Prostate gland (tissue), 2 donors: Measurements from ENCODE around the gene ACOX3. TPM values are rescaled to one million over a fixed set of nuclear protein-coding genes. Genes with fewer than 3 reads are reported as not detected.
A peak's percentile ranks its signal among the peaks of the same experiment; 100 is the strongest.

Source experiments
- DNase-seq: peaks from one replicate; pipeline ENCODE4 v3.0.0-alpha.2; 2019; ENCODE audit warnings: low spot score
- H3K27ac ChIP-seq, 2 donors: fragments of 200-600 bp; sonication (generic); 2 replicates each; pipeline ENCODE4 v1.5.1; 2017 to 2019
- H3K27me3 ChIP-seq: fragments of 200-600 bp; sonication (generic); replicated peaks from 2 replicates; pipeline ENCODE4 v1.5.1; 2019; ENCODE audit not compliant: insufficient read depth
- H3K36me3 ChIP-seq, 2 donors: fragments of 200-600 bp; sonication (generic); 1 replicate in 1 of 2; 2 replicates in 1 of 2; pipeline versions ENCODE4 v1.5.1 to v1.8.1; 2017 to 2019
- H3K4me1 ChIP-seq: fragments of 200-600 bp; sonication (generic); replicated peaks from 2 replicates; pipeline ENCODE4 v1.5.1; 2019
- H3K4me3 ChIP-seq, 2 donors: fragments of 200-600 bp; sonication (generic); 2 replicates each; pipeline ENCODE4 v1.5.1; 2017 to 2019
- H3K9me3 ChIP-seq: fragments of 200-600 bp; sonication (generic); 2 replicates; pipeline ENCODE4 v1.5.1; 2017
- CTCF ChIP-seq, 4 experiments: fragments of 200-600 bp in 2 of 4; fragments of 450-650 bp in 2 of 4; sonication (generic) in 2 of 4; IDR thresholded peaks; 1 replicate in 3 of 4; 2 replicates in 1 of 4; pipeline ENCODE4 v1.5.1; 2016 to 2019; ENCODE audit warnings: antibody characterized with exemption in 4 of 4, mild to moderate bottlenecking in 2 of 4, moderate library complexity in 2 of 4
- POLR2A ChIP-seq: fragments of 450-650 bp; IDR thresholded peaks from one replicate; pipeline ENCODE4 v1.6.1; 2016; ENCODE audit warnings: antibody characterized with exemption, mild to moderate bottlenecking
- POLR2AphosphoS5 ChIP-seq: sonication (generic); formaldehyde crosslinking; IDR thresholded peaks from one replicate; pipeline ENCODE4 v1.6.1; 2017; ENCODE audit warnings: antibody characterized with exemption
- WGBS: methylation state at CpG from one replicate; pipeline ENCODE4 v1.1.5; 2018; 5-methylcytosine and 5-hydroxymethylcytosine counted together
- intact Hi-C: fragments of 100-400 bp; cut with DNase I; formaldehyde crosslinking; loops from one replicate; pipeline ENCODE4 v1.14.2; 2022
- total RNA-seq, 2 donors: library from RNA; depleted of rRNA; stranded (reverse); fragments of >200 nt; gene quantifications; one replicate each; pipeline ENCODE4 v1.1.0, GENCODE V29; 2016

The ACOX3 gene
- total RNA-seq, 2 donors from 2014 or later = 65.7 to 75.4 TPM

GRCh38 chr4:8471211-8471875, 30.8 kb upstream of the ACOX3 start:
- no peak for DNase-seq
- peaks cover 0 to 9% of the 10 kb centered on the region in 2 donors for H3K36me3 ChIP-seq
- intact Hi-C loops = loop anchor here (5.0 kb wide), 2 partner anchors 36 to 76 kb away; no protein-coding TSS in a partner anchor
- no peaks in the 10 kb centered on the region for H3K9me3 ChIP-seq
- no peak overlapping the region for H3K4me3 ChIP-seq
- H3K27ac ChIP-seq = no peak overlapping the region
- no peaks in the 10 kb centered on the region for H3K4me1 ChIP-seq
- TF ChIP-seq POLR2AphosphoS5 = no peak
- no peaks in the 10 kb centered on the region for H3K27me3 ChIP-seq
- 85% methylated on average over 22 of the region's 24 CpGs for WGBS

GRCh38 chr4:8470451-8471024, 30.0 kb upstream of the ACOX3 start:
- no peak overlapping the region for H3K27ac ChIP-seq
- H3K36me3 ChIP-seq = peaks cover 0 to 1% of the 10 kb centered on the region in 2 donors
- intact Hi-C loops = loop anchor here (5.0 kb wide), 2 partner anchors 37 to 77 kb away; no protein-coding TSS in a partner anchor
- H3K27me3 ChIP-seq = no peaks in the 10 kb centered on the region
- DNase-seq = no peak
- no peak overlapping the region for H3K4me3 ChIP-seq
- no peaks in the 10 kb centered on the region for H3K4me1 ChIP-seq
- 96% methylated on average over 14 of the region's 14 CpGs for WGBS
- TF ChIP-seq POLR2AphosphoS5 (no peak), CTCF (IDR thresholded peaks at IDR 0.05) (no peak), POLR2A (no peak)
- no peaks in the 10 kb centered on the region for H3K9me3 ChIP-seq

GRCh38 chr4:8469550-8469949, 29.0 kb upstream of the ACOX3 start:
- DNase-seq = no peak
- Histone ChIP-seq H3K27me3 (no peaks in the 10 kb centered on the region), H3K4me3 (no peak overlapping the region), H3K4me1 (no peaks in the 10 kb centered on the region), H3K9me3 (no peaks in the 10 kb centered on the region), H3K36me3 (no peaks in the 10 kb centered on the region), H3K27ac (no peak overlapping the region)
- 95% methylated on average over 13 of the region's 14 CpGs for WGBS
- no peak for TF ChIP-seq POLR2AphosphoS5
- TF ChIP-seq CTCF (IDR thresholded peaks at IDR 0.05) = no peak
- no peak for TF ChIP-seq POLR2A
- intact Hi-C loops = loop anchor here (2.0 kb wide), 1 partner anchor 123 kb away; the partner anchor contains the start of gene CPZ

GRCh38 chr4:8468746-8469535, 28.4 kb upstream of the ACOX3 start:
- H3K27ac ChIP-seq = no peak overlapping the region
- DNase-seq = peak; percentile 50
- no peak overlapping the region for H3K4me3 ChIP-seq
- no peaks in the 10 kb centered on the region for H3K27me3 ChIP-seq
- no peaks in the 10 kb centered on the region for H3K36me3 ChIP-seq
- TF ChIP-seq POLR2A = no peak
- TF ChIP-seq POLR2AphosphoS5 = peak; percentile 8
- TF ChIP-seq CTCF (IDR thresholded peaks at IDR 0.05) = peak; percentile 86 to 89 (median 89)
- no peaks in the 10 kb centered on the region for H3K9me3 ChIP-seq
- no peaks in the 10 kb centered on the region for H3K4me1 ChIP-seq
- intact Hi-C loops = loop anchor here (2.0 kb wide), 1 partner anchor 124 kb away; the partner anchor contains the start of gene CPZ
- 45% methylated on average over 21 of the region's 21 CpGs for WGBS

GRCh38 chr4:8467016-8467415, 26.5 kb upstream of the ACOX3 start:
- Histone ChIP-seq H3K36me3 (no peaks in the 10 kb centered on the region), H3K4me3 (no peak overlapping the region), H3K27ac (no peak overlapping the region), H3K9me3 (no peaks in the 10 kb centered on the region), H3K27me3 (no peaks in the 10 kb centered on the region), H3K4me1 (no peaks in the 10 kb centered on the region)
- intact Hi-C loops = no loop called here
- no peak for DNase-seq
- TF ChIP-seq POLR2AphosphoS5 (no peak), POLR2A (no peak), CTCF (IDR thresholded peaks at IDR 0.05) (no peak)
- 96% methylated on average over 18 of the region's 18 CpGs for WGBS
